HL-60/S4 (cell line): ENCODE results near the gene DZIP1.
"Not testable (repeated sequence)": the region's sequence is repeated elsewhere in the genome, so short reads cannot be mapped to it uniquely, and the experiment has no call there.

Source experiments
- in situ Hi-C: fragments of 300-500 bp; cut with MboI; formaldehyde crosslinking; loops from 2 replicates; pipeline ENCODE4 v1.14.3; 2022; ENCODE audit warnings: low sequenced_read_pairs

Gene DZIP1, protein sequence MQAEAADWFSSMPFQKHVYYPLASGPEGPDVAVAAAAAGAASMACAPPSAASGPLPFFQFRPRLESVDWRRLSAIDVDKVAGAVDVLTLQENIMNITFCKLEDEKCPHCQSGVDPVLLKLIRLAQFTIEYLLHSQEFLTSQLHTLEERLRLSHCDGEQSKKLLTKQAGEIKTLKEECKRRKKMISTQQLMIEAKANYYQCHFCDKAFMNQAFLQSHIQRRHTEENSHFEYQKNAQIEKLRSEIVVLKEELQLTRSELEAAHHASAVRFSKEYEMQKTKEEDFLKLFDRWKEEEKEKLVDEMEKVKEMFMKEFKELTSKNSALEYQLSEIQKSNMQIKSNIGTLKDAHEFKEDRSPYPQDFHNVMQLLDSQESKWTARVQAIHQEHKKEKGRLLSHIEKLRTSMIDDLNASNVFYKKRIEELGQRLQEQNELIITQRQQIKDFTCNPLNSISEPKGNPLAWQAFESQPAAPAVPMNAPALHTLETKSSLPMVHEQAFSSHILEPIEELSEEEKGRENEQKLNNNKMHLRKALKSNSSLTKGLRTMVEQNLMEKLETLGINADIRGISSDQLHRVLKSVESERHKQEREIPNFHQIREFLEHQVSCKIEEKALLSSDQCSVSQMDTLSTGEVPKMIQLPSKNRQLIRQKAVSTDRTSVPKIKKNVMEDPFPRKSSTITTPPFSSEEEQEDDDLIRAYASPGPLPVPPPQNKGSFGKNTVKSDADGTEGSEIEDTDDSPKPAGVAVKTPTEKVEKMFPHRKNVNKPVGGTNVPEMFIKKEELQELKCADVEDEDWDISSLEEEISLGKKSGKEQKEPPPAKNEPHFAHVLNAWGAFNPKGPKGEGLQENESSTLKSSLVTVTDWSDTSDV

DNA sequence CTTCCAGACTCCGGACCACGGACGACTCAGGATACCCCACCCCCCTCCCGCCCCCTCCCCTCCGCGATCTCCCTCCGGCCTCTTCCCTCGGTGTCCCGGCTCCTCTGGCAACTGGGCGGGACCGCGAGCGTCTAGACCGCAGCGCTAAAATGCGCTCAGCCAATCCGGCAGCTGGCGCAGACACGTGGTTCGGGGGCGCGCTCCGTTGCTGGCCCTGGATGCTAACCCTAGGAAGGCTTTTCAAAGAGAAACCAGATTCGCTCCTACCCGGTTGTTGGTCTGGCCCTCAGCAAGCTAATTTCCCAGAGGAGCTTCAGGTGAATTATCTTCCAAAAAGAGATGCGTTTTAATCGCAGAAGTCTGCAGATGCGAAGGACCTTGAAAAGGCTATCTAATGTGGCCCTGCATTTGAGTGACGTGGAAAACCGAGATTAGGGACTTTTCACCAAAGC lies at the start of gene DZIP1:
Gene DZIP1, minus strand, starts transcription at position 106 of the 452 bp plus-strand sequence. CDS start 2,677 bp downstream, outside the sequence.
- in situ Hi-C loops, result loop anchor here (25.0 kb wide), 1 partner anchor 593 kb away; no protein-coding TSS in a partner anchor

DNA sequence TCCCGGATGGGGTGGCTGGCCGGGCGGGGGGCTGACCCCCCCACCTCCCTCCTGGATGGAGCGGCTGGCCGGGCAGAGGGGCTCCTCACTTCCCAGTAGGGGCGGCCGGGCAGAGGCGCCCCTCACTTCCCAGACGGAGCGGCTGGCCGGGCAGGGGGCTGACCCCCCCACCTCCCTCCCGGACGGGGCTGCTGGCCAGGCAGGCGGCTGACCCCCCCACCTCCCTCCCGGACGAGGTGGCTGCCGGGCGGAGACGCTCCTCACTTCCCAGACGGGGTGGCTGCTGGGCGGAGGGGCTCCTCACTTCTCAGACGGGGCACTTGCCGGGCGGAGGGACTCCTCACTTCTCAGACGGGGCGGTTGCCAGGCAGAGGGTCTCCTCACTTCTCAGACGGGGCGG lies 46.5 kb upstream of the DZIP1 start:
- in situ Hi-C loops, result not testable (repeated sequence)

DNA sequence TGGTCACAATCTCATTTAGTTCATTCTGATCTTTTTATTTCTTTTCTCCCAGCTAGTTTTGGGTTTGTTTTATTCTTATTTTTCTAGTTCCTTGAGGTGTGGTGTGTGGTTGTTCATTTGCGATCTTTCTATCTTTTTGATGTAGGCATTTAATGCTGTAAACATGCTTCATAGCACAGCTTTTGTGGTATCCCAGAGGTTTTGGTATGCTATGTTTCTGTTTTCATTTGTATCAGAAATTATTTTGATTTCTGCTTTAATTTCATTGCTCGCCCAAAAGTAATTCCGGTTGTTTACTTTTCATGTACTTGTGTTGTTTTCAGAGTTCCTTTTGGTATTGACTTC lies 45.0 kb upstream of the DZIP1 start:
- in situ Hi-C loops, result no loop called here

DNA sequence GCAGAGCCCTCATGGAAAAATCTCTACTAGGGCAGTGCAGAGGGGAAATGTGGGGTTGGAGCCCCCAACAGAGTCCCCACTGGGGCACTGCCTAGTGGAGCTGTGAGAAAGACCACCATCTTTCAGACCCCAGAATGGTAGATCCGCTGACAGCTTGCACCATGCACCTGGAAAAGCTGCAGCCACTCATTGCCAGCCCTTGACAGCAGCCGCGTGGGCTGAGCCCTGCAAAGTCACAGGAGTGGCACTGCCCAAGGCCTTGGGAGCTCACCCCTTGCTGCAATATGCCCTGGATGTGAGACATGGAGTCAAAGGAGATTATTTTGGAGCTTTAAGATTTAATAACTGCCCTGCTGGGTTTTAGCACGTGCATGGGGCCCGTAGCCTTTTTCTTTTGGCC lies 40.5 kb upstream of the DZIP1 start:
- in situ Hi-C loops, result not testable (repeated sequence)

DNA sequence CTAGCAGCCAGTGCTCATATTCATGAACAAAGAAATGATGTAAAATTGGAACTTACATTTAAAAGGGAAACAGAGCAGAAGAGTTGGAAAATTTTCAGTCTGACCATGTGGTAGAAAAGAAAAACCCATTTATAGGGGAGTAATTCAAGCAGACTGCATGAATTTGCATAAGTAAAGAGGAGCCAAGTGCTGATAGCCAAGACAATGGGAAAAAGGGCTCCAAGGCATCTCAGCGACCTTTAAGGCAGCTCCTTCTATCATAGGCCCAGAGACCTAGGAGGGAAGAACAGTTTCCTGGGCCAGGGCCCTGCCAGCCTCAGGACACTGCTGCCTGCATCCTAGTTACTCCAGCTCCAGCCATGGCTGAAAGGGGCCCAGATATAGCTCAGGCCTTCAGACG lies 39.9 kb upstream of the DZIP1 start:
- in situ Hi-C loops, result no loop called here

DNA sequence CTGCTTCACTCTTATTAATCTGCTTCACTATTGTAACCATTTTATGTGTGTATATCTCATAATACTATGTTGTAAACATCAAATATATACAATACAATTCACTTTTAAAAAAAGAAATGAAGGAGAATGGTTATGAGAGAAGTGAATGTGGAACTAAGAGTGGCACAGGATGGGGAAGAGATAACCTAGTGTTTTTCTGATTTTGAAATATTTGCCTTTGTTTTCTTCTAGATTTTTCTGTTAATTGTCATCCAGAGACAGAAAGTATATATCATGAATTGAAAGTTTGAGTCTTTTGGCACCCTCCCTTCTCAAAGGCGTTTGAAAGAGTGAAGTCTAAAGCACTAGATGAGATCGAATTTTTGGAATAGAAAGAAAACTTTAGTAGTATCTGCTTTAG lies 35.2 kb upstream of the DZIP1 start:
- in situ Hi-C loops, result no loop called here

DNA sequence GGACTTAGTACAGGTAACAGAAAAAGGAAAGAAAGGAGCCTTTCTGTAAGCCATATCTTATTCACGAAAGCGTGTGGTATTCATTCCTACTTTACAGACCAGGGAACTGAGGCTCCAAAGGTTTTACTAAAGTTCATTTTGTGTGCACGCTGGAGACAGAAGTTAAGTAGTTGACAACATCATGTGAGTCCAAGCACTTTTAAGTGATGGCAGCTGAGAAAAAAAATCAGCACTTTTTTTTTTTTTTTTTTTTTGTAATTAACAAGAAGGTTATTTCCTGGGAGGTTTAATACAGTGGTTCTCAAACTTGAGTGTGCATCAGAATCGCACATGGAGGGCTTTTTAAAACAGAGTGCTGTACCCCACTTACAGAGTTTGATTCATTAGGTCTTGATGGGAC lies 34.5 kb upstream of the DZIP1 start:
- in situ Hi-C loops, result no loop called here

DNA sequence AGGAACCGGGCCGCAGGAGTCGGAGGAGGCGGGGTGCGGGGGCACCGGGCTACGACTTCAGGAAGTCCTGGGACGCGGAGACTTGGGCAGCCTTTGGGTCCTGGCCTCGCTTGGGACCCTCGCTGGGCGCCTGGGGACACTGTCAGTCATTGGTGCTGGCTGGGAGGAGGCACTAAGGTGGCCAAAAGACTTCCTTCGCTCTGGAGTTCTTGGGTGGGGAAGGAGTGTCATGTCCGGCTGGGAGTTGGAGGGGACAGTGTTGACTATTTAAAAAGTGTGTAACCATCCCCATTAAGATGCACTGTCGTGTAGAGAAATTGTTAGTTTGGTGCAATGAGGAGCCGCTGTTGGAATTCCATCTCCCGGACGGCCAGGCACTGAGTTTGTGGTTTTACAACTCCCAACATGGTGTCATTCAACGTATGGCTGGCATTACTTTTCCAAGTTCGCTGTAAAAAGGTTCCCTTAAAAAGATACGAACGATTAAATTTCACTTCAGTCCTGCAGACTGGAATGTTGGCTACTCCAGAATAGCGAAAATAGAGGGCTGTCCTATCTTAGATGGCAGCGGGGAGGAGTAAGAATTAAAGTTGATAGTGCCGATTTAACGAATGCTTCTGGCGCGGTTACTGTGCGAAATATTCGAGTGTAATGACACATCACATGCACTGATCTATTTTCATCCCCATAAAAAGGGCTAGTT lies 33.2 kb upstream of the DZIP1 start:
- in situ Hi-C loops, result no loop called here

DNA sequence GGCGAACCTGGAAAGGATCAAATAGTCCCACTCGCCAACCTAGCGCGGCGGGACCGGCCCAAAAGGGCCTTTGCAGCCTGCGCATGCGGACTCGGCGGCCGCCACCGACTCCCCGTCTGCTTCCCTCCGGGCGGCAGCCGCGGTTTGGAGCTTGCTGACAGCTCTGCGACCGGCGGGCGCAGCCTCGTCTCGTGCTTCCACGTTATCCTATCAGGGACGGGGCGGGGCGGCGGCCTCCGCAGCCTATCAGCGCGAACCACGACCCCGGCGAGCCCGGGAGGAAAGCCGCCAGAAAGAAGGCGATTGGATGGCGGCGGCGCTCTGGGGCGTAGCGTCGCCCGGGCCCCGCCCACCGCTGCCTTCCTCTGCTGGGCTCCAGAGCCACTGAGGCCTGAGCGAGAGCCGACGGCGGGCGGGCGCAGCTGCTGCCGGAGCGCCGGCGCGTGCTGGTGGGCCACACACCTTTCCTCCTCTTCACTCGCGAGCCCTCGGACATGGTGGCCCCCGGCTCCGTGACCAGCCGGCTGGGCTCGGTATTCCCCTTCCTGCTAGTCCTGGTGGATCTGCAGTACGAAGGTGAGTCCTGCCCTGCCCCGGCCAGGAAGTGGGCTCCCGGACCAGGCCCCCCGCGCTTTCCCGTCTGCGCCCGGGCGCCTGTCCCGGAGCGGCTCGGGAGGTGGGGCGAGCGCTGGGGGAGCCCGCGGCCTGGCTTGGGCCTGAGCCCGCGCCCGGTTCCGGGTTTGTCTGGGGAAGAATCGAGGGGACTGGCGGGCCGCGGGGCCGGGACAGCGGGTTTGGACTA lies 32.5 kb upstream of the DZIP1 start, which contains the start of gene DNAJC3:
Gene DNAJC3, plus strand, starts transcription at position 378 of the 802 bp plus-strand sequence. Its CDS starts 117 bp downstream, at position 495.
- in situ Hi-C loops, result no loop called here

DNA sequence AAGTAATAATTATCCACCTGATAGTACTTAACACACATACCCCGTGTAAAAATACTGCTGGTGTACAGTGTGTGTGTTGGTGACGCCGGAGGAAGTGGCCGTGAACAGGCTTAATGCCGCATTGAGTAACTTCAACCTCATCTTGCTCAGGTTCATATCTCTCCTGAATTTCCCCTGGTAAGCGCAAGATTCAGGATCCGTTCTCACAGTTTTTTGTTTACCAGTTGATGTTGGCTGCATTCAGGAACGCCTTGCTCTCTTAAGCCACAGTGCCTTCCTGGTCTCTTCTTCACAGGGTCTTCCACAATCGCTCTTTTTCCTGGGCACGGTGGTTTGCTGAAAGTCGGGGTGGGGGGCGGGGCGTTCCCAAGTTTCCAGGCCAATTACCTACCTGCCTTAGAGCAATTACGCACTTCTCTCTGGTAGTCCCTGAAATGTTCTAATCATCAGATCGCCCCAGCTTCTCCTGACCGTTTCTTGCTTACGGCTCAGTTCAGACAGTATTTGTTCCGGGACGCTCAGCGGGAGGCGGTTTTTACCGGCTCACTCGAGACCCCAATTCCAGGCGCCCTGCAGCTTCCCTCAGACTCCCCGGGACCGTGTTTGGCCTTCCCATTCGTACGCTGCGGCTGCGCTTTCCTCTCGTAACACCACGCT lies 31.7 kb upstream of the DZIP1 start:
- in situ Hi-C loops, result no loop called here

DNA sequence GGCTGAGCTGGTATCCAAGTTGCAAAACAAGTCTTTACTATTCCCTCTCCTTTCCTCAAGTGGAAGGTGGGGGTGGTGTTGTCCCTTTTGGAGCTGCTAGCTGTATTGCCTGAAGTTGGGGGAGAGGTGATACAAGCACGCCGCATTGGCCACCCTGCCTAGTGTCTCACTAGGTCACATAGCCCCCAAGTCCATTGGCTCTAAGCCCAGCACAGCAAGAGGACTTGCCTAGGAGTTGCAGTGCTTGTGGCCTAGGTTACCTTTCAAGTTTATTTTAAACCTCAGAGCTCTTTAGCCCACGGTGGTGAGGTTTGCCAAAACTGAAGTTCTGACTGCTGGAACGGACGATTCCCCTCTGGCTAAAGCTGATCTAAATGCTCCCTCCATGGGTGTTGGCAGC lies 27.1 kb upstream of the DZIP1 start:
- in situ Hi-C loops, result no loop called here

DNA sequence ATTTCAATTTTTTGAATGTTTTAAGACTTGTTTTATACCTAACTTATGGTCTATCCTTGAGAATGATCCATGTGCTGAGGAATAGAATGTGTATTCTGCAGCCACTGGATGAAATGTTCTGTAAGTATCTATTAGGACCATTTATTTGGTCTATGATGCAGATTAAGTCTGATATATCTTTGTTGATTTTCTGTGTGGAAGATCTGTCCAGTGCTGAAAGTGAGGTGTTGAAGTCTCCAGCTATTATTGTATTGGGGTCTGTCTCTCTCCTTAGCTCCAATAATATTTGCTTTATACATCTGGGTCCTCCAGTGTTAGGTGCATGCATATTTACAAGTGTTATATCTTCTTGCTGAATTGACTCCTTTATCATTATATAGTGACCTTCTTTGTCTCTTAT lies 22.7 kb upstream of the DZIP1 start:
- in situ Hi-C loops, result loop anchor here (10.0 kb wide), 1 partner anchor 132 kb away; no protein-coding TSS in a partner anchor

DNA sequence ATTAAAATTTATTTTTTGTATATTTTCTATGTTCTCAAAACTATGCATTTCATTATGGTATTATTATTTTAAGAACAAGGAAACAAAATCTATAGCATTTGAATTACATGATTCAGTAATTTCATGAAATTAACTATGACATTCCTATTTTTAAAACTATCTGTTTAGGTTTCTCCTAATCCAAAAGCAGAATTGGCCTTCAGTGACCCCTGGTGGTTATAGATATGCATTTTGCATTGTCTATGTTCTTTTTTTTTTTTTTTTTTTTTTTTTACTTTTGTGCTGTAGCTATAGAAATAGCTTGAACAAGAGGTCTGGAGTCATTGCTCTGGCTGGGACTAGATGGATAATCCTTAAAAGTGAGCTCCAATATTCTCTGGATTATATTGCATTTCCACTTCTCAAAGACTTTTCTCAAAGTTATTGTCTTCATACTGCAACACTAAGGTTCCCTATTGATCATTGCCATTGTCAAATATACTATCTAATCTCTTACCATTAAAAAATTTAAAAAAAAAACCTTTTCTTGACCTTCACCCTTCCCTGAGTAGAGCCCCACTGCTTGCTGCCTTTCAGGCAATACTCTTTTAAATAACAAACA lies 16.6 kb upstream of the DZIP1 start:
- in situ Hi-C loops, result loop anchor here (10.0 kb wide), 1 partner anchor 126 kb away; no protein-coding TSS in a partner anchor

DNA sequence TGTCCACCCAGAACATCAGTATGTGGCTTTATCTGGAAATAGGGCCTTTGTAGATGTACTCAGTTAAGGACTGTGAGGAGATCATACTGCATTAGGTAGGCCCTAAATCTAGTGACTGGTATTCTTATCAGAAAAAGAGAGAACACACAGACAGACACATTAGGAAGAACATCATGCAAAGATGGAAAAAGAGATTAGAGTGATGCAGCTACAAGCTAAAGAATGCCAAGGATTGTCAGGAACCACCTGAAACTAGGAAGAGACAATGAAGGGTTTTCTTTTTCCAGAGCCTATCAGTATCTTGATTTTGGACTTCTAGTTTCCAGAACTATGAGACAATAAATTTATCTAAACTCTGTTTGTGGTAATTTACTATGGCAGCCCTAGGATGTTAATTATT lies 15.0 kb upstream of the DZIP1 start:
- in situ Hi-C loops, result no loop called here

DNA sequence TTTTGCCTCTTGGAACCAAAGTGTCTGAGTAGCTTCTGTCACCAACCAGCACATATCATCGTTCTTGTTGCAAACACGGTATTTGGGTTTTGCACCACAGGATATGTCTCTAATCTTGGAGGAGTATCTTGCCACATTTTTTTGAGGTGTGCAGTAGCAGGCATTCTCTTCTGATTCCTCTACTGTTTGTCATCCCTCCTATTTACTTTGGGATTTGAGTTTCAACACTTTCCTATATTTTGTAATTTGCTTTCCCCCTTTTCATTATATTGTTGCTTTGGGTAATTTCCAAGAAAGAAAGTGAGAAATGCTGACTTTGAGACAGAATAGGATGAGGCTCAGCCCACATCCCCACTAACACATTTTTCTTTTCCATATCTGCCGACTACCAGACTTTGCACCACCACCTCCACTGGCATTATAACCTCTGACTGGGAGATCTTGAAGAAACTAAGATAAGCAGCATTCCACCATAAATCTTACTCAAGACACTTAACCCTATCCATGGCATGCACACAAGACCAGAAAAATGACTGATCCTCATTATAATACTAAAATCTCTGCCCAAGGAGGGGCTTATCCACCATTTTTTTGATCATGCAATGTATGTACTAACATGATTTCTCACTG lies 12.0 kb upstream of the DZIP1 start:
- in situ Hi-C loops, result no loop called here

DNA sequence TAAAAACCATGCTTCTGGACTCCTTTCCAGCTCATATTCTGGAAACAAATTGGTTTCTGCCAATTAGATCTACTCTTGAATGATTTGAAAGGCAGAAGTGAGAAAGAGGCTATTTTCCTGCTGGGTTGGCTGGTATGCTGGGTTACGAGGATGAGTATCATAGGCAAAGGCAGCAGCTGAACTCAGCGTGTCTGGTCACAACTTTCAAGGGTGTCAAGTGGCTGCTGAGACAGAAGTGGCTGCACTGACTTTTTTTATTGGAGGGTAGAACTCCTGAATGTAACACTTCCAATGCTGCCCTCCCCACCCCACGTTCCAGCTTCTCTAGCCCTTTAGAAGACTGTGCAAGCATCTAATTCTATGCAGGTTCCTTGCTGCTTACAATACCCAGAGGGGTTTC lies 8.3 kb upstream of the DZIP1 start:
- in situ Hi-C loops, result no loop called here

DNA sequence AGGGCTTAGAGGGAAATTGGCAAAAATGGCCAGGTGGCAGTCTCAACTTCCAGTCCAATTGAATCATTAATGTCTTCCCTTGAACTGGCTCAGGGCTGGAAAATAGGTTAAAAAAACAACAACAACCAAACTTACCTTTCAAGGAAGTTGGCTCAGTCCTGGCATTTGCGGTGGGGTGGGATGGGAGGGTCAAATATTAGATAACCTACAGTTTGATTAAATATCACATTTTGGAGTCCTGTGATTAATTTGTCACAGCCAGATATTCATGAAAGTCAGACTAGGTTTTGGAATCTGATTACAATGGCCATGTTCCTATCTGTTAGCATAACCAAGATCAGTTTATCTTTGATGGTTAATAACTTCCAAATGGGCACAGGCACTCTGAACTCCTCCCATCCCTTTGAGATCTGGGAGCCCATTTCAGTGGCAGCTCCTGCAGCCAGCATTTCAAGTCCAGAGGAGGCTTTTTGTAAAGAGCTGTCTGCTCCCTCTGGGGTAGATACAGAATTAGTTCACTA lies 7.8 kb upstream of the DZIP1 start:
- in situ Hi-C loops, result no loop called here

DNA sequence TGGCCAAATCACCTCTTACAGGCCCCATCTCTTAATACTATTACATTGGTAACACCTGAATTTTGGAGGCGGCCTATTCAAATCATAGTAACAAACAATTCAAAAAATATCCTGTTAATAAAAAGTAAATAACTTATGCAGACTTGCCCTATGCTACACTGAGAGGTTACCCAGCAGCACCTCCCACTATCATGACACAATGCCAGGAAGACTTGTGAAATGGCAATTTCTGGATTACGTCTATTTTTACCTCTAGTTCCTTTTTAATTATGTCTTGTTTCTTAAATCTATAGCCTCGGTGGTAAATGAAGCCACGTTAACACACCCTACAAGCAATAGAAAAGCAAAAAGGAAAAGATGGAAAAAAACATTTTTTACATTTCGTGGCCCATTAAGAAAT lies 6.2 kb upstream of the DZIP1 start:
- in situ Hi-C loops, result no loop called here

DNA sequence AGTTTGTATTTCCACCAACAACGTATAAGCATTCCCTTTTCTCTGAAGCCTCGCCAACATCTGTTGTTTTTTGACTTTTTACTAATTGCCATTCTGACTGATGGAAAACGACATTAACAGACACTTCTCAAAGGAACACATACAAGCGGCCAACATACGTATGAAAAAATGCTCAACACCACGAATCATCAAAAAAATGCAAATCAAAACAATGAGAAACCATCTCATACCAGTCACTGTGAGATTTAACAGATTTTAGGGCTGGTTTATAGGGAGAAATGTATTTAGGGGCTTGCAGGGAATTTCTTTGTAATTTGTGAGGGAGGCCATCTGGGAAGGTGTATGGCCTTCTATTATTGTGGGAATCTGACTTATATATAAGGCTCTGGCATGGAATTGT lies 2.8 kb upstream of the DZIP1 start:
- in situ Hi-C loops, result loop anchor here (25.0 kb wide), 1 partner anchor 590 kb away; no protein-coding TSS in a partner anchor
